Liver (tissue), 3 donors: ENCODE measurements around the gene PF4V1.

Experiments used
- ATF3 ChIP-seq: IDR thresholded peaks from 2 replicates; pipeline ENCODE4 v1.6.1; 2016; ENCODE audit warnings: antibody characterized with exemption
- CTCF ChIP-seq: fragments of 150-350 bp; IDR thresholded peaks from 2 replicates; pipeline ENCODE4 v1.5.1; 2017; ENCODE audit warnings: improper control_type of control experiment, low read depth, low read length; ENCODE audit not compliant: missing input control
- GABPA ChIP-seq, 2 donors: IDR thresholded peaks in 1 of 2; conservative IDR thresholded peaks in 1 of 2; 2 replicates each; pipeline ENCODE4 v1.6.1; 2016; ENCODE audit warnings: antibody characterized with exemption in 2 of 2, mild to moderate bottlenecking in 1 of 2, moderate library complexity in 1 of 2
- MAX ChIP-seq: IDR thresholded peaks from 2 replicates; pipeline ENCODE4 v1.6.1; 2016; ENCODE audit warnings: antibody characterized with exemption
- RAD21 ChIP-seq, 2 donors: IDR thresholded peaks; 2 replicates each; pipeline ENCODE4 v1.6.1; 2016; ENCODE audit warnings: antibody characterized with exemption in 2 of 2, mild to moderate bottlenecking in 2 of 2
- YY1 ChIP-seq: IDR thresholded peaks from 2 replicates; pipeline ENCODE4 v1.6.1; 2016; ENCODE audit warnings: antibody characterized with exemption, mild to moderate bottlenecking
- ZBTB33 ChIP-seq: IDR thresholded peaks from 2 replicates; pipeline ENCODE4 v1.6.1; 2016; ENCODE audit warnings: antibody characterized with exemption
- donor health status: healthy.
- donor health status: healthy.

GRCh38 chr4:73839071-73839470 is 14.0 kb upstream of the PF4V1 start:
- TF ChIP-seq ZBTB33, result no peak
- no peak for TF ChIP-seq ATF3
- TF ChIP-seq CTCF, result no peak
- TF ChIP-seq MAX, result no peak
- no peak for TF ChIP-seq YY1
- no peak for TF ChIP-seq RAD21 (IDR thresholded peaks at IDR 0.05)
- no peak for TF ChIP-seq GABPA (IDR thresholded peaks at IDR 0.05 in 1 of 2, conservative IDR thresholded peaks at IDR 0.05 in 1 of 2)
